Activated naive CD8-positive, alpha-beta T cell treated with anti-CD3 and anti-CD28 coated beads, Interleukin-2, amount 50 U/mL, for 24 hours (primary cell): ENCODE data around the gene RNASE12.
"Not testable (repeated sequence)": the region's sequence is repeated elsewhere in the genome, so short reads cannot be mapped to it uniquely, and the experiment has no call there.

ENCODE experiments used
- ATAC-seq: fragments of 150-1000 bp; cut with Tn5 transposase; one replicate; pipeline ENCODE4 v1.10.0; 2021
- DNase-seq: peaks from one replicate; pipeline ENCODE4 v3.0.0; 2021
- H3K27ac Mint-ChIP-seq: one replicate; pipeline ENCODE4 v1.8.0; 2021; ENCODE audit warnings: mild to moderate bottlenecking, mixed read lengths
- H3K27me3 Mint-ChIP-seq: one replicate; pipeline ENCODE4 v1.8.0; 2021; ENCODE audit warnings: mixed read lengths
- H3K36me3 Mint-ChIP-seq: one replicate; pipeline ENCODE4 v1.8.0; 2021; ENCODE audit warnings: low read depth, mixed read lengths
- H3K4me1 Mint-ChIP-seq: one replicate; pipeline ENCODE4 v1.8.0; 2021; ENCODE audit warnings: mixed read lengths
- H3K4me3 Mint-ChIP-seq: one replicate; pipeline ENCODE4 v1.8.0; 2021; ENCODE audit warnings: mild to moderate bottlenecking, moderate library complexity, mixed read lengths
- H3K9me3 Mint-ChIP-seq: one replicate; pipeline ENCODE4 v1.8.0; 2021; ENCODE audit warnings: mixed read lengths

The RNASE12 gene

GRCh38 chr14:20620798-20621478, 29.8 kb upstream of the RNASE12 start:
- peaks cover 42% of the 10 kb centered on the region for H3K4me1 Mint-ChIP-seq
- H3K27ac Mint-ChIP-seq: no peak overlapping the region
- no peak overlapping the region for H3K4me3 Mint-ChIP-seq
- no peaks in the 10 kb centered on the region for H3K9me3 Mint-ChIP-seq
- H3K36me3 Mint-ChIP-seq: peaks cover 3% of the 10 kb centered on the region
- no peak for DNase-seq
- H3K27me3 Mint-ChIP-seq: peaks cover 34% of the 10 kb centered on the region
- ATAC-seq: no peak

DNA sequence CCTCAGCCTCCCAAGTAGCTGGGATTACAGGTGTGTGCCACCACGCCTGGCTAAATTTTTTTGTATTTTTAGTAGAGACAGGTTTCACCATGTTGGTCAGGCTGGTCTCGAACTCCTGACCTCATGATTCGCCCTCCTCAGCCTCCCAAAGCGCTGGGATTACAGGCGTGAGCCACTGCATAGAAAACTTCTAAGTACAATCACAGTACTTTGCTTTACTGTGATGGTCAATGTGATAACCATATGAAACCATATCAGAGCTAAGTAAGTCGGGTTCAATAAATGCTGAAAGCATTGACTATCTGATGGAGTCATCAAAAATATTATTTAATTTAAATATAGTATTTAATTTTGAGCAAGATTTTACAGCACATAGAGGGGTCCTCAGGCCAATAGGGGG, 28.5 kb upstream of the RNASE12 start:
- H3K36me3 Mint-ChIP-seq, H3K9me3 Mint-ChIP-seq, DNase-seq, ATAC-seq, H3K4me3 Mint-ChIP-seq, H3K27ac Mint-ChIP-seq: not testable (repeated sequence)
- peaks cover 33% of the 10 kb centered on the region for H3K4me1 Mint-ChIP-seq
- H3K27me3 Mint-ChIP-seq: peaks cover 24% of the 10 kb centered on the region

DNA sequence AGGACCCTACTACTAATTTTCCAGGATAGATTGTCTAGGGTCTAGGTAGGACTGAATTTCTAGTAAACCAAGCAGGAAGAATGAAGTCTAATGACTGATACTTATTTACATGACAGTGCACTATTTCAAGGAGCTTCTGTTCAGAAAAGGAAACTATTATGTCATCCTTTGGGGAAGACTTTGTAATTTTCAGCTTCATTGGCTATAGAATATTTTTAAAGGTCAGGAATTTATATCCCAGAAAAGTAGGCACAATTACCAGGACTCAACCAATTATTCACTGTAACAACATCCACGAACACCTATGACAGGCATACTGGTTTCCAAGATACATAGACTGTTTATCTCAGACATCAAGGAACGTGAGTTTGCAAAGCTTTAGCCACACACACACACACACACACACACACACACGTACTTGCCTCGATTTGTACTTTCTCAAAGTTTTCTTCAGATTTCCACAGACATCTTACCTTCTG, 27.1 kb upstream of the RNASE12 start:
- peaks cover 16% of the 10 kb centered on the region for H3K27me3 Mint-ChIP-seq
- no peaks in the 10 kb centered on the region for H3K36me3 Mint-ChIP-seq
- H3K27ac Mint-ChIP-seq: no peak overlapping the region
- no peak overlapping the region for H3K4me3 Mint-ChIP-seq
- DNase-seq (no peak), ATAC-seq (no peak)
- H3K9me3 Mint-ChIP-seq: no peaks in the 10 kb centered on the region
- H3K4me1 Mint-ChIP-seq: peaks cover 22% of the 10 kb centered on the region

- DNase-seq (no peak), ATAC-seq (no peak)
- peaks cover 10% of the 10 kb centered on the region for H3K27me3 Mint-ChIP-seq
- peaks cover 12% of the 10 kb centered on the region for H3K4me1 Mint-ChIP-seq
- H3K4me3 Mint-ChIP-seq: no peak overlapping the region
- H3K36me3 Mint-ChIP-seq: no peaks in the 10 kb centered on the region
- no peak overlapping the region for H3K27ac Mint-ChIP-seq
- H3K9me3 Mint-ChIP-seq: no peaks in the 10 kb centered on the region
Measured at GRCh38 chr14:20617138-20618003, 26.2 kb upstream of the RNASE12 start.

GRCh38 chr14:20615996-20616395, 24.8 kb upstream of the RNASE12 start:
- H3K27me3 Mint-ChIP-seq: peaks cover 7% of the 10 kb centered on the region
- no peak for ATAC-seq
- H3K4me1 Mint-ChIP-seq: peaks cover 11% of the 10 kb centered on the region
- H3K27ac Mint-ChIP-seq: no peak overlapping the region
- H3K4me3 Mint-ChIP-seq: no peak overlapping the region
- H3K9me3 Mint-ChIP-seq: no peaks in the 10 kb centered on the region
- H3K36me3 Mint-ChIP-seq: no peaks in the 10 kb centered on the region
- DNase-seq: no peak

GRCh38 chr14:20614038-20614840, 23.1 kb upstream of the RNASE12 start:
- Mint-ChIP-seq H3K27me3 (peaks cover 5% of the 10 kb centered on the region), H3K4me1 (peaks cover 11% of the 10 kb centered on the region), H3K27ac (peak overlapping the region; percentile 26), H3K36me3 (no peaks in the 10 kb centered on the region), H3K9me3 (no peaks in the 10 kb centered on the region), H3K4me3 (no peak overlapping the region)
- no peak for ATAC-seq
- DNase-seq: peak; percentile 21

DNA sequence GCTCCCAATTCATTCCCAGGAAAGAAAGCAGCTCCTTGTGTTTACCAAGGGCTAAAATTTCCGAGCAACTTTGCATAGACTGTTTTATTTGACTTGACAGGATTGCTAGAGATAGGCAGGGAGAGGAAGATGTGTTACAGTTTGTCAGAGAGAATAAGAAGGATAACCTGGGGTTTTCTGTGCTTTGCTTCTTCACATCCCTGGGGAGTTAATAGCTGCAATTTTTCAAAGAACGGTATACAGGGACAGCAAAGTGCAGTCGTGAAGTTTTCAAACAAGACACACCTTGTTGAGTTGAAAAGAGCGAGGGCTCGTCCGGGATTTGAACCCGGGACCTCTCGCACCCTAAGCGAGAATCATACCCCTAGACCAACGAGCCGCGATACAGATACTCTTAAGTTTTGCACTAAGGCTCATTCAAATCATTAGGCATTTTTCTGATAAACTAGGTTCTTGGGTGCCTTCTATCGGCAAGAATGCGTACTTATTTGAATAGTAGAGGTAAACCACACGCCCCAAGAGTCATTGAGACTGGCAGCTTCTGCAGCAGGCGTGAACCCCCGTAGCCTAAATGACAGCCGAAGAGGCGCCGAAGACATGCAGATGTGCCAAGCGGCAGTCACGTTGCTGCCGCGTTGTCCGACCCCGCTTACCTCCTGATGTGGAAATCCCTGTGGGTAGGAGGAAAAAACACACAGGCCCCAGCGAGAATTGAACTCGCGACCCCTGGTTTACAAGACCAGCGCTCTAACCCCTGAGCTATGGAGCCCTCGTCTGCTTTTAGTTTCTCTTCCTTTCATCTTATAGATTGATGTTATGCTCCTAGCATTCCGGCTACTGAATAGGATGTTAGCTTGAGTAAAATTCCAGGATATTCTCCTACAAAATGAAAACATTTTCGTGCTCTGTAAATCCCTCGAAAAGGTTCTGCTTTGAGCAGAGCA, 22.2 kb upstream of the RNASE12 start:
- ATAC-seq (peak; percentile 90), DNase-seq (peak; percentile 83)
- H3K27me3 Mint-ChIP-seq: no peaks in the 10 kb centered on the region
- H3K36me3 Mint-ChIP-seq: no peaks in the 10 kb centered on the region
- no peak overlapping the region for H3K27ac Mint-ChIP-seq
- H3K4me3 Mint-ChIP-seq: no peak overlapping the region
- peaks cover 6% of the 10 kb centered on the region for H3K4me1 Mint-ChIP-seq
- no peaks in the 10 kb centered on the region for H3K9me3 Mint-ChIP-seq

DNA sequence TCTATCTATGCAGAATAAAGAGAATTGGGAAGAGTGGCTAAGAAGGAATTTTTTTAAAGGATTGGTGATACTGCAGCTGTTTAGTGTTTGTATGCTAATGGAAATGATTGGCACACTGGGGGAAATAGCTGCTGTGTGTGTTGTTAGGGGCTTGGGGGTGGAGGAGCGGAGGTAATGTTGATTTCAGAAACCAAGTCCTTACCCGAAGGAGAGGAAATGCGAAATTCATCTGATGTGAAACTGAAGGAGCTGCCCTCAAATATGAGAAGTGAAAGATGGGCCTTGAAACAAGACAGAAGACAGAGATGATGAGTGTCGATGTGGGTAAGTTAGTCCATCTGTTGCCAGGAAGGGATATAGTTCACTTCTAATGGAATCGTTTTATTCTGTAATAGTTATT, 21.2 kb upstream of the RNASE12 start:
- Mint-ChIP-seq H3K27ac (no peak overlapping the region), H3K27me3 (no peaks in the 10 kb centered on the region), H3K4me3 (no peak overlapping the region), H3K36me3 (no peaks in the 10 kb centered on the region), H3K4me1 (peaks cover 3% of the 10 kb centered on the region), H3K9me3 (no peaks in the 10 kb centered on the region)
- ATAC-seq (no peak), DNase-seq (no peak)

DNA sequence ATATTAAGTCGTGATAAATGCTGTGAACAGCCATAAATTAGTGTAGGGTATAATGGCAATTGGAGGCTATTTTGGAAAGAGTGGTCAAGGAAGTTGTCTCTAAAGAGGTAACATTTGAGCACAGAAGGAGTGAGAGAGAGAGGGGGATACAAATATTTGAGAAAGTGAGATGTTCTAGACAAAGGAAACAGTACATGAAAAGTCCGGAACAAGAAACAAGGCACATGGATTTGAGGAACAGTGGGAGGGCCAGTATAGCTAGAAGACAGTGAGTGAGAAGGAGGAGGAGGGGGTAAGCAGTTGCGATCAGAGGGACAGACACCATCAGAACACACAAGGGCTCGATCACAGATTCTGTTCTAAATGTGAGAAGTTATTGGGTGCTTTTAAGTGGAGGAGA, 20.1 kb upstream of the RNASE12 start:
- no peaks in the 10 kb centered on the region for H3K27me3 Mint-ChIP-seq
- H3K4me3 Mint-ChIP-seq: no peak overlapping the region
- DNase-seq: no peak
- peaks cover 3% of the 10 kb centered on the region for H3K4me1 Mint-ChIP-seq
- H3K36me3 Mint-ChIP-seq: no peaks in the 10 kb centered on the region
- no peak overlapping the region for H3K27ac Mint-ChIP-seq
- H3K9me3 Mint-ChIP-seq: no peaks in the 10 kb centered on the region
- ATAC-seq: no peak

DNA sequence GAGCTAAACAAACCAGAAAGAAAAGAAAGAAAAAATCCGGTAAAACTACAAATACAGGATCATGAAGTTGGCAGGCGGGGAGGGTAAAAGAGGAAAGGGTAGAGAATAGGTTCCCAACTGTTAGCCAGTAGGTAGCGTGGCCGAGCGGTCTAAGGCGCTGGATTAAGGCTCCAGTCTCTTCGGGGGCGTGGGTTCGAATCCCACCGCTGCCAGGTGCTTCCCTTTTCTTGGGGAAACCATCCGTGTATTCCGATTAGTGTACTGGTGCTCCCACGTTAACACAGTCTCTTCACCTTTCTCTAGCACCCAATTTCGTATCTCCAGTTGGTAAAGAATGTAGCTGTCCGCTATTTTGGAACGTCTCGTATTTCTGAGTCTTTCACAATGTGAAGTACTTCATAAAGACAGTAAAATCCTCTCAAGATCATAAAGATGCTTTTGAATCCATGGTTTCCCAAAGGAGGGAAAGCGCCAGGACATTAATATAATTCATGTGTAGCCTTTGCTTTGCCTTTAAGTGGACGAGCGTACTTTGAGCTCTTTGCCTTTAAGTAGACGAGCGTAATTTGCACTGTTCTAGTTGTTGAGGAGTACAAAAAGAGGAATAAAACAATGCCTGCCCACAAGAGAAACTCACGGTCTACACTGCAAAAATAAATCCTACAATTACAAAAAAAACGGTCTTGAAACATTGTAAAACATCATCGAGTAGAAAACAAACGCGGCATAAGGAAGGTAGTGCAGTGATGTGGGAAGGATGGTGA, 19.0 kb upstream of the RNASE12 start:
- DNase-seq (peak; percentile 84), ATAC-seq (peak; percentile 37)
- Mint-ChIP-seq H3K36me3 (no peaks in the 10 kb centered on the region), H3K27ac (no peak overlapping the region), H3K4me3 (no peak overlapping the region), H3K4me1 (no peaks in the 10 kb centered on the region), H3K27me3 (no peaks in the 10 kb centered on the region), H3K9me3 (no peaks in the 10 kb centered on the region)

DNA sequence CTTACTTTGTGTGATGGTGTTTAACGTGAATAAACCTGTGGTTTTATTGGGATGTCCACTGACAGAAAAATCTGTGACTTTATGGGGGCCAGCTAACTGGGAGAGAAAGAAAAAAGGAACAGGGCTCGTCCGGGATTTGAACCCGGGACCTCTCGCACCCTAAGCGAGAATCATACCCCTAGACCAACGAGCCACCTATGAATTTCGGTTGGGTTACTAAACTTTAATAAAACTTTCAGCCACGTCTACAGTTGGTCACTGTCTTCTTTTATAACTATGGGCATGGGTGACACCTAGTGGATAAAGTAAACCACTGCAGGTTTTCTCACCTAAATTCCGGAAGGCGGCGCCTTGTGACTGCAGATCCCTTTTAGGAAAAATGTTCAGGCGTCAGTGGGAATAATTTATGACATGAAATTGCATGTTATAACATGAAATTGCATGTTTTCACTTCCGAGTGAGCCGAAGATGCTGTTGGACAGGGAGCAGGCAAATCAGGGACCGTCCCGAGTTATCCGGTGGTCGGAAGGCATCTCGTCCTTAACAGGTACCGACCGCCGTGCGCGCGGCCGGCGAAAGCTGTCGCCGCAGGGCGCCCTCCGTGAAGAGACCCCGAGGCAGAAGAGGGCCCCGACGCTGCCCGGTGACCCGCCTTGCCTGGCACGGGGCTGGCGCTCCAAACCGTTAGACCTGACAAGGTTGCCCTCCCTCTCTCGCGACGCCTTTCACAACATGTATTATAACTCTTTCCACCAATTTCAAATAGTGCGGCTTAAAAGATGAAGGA, 18.2 kb upstream of the RNASE12 start:
- DNase-seq (peak; percentile 65), ATAC-seq (peak; percentile 7)
- no peak overlapping the region for H3K4me3 Mint-ChIP-seq
- H3K27ac Mint-ChIP-seq: no peak overlapping the region
- no peaks in the 10 kb centered on the region for H3K27me3 Mint-ChIP-seq
- no peaks in the 10 kb centered on the region for H3K36me3 Mint-ChIP-seq
- no peaks in the 10 kb centered on the region for H3K9me3 Mint-ChIP-seq
- no peaks in the 10 kb centered on the region for H3K4me1 Mint-ChIP-seq

DNA sequence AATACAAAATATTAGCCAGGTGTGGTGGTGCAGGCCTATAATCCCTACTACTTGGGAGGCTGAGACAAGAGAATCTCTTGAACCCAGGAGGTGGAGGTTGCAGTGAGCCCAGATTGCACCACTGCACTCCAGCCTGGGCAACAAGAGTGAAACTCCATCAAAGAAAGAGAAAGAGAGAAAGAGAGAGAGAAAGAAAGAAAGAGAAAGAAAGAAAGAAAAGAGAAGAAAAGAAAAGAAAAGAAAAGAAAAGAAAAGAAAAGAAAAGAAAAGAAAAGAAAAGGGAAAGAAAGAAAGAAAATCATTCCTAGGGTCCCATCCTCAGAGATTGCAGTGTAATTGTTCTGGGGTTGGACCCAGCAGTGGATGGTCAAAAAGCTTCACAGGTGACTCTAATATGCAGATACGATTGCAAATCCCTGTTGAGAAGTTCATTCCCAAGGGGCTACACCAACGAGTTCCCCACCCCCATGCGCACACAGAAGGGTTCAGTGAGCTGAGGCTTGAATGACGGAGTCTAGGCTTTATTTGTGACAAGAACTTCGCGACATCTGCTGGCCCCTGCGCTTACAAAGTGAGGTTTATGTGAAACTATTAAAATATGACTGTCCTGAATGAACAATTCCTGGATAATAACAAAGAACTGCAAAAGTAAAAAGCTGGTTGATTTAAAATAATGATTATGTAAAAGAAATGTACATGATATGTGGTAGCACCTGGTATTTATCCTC, 17.4 kb upstream of the RNASE12 start:
- Mint-ChIP-seq H3K4me1 (no peaks in the 10 kb centered on the region), H3K9me3 (no peaks in the 10 kb centered on the region), H3K27ac (no peak overlapping the region), H3K36me3 (no peaks in the 10 kb centered on the region), H3K4me3 (no peak overlapping the region), H3K27me3 (no peaks in the 10 kb centered on the region)
- ATAC-seq (no peak), DNase-seq (no peak)
